Fibroblast of skin of scalp (primary cell): ENCODE measurements around the gene NOL3. TPM values are rescaled to one million over a fixed set of nuclear protein-coding genes. Genes with fewer than 3 reads are reported as not detected.
"Not testable (repeated sequence)": the region's sequence is repeated elsewhere in the genome, so short reads cannot be mapped to it uniquely, and the experiment has no call there.

Experiments used
- DNase-seq: peaks from one replicate; pipeline ENCODE4 v3.0.0-alpha.2; 2013
- polyA plus RNA-seq, 2 experiments: library from polyadenylated mRNA; unstranded; fragments of 120-200 nt; gene quantifications; one replicate each; pipeline ENCODE4 v1.2.1, GENCODE V29; 2013; ENCODE audit not compliant: insufficient read length in 2 of 2

NOL3 gene
- polyA plus RNA-seq (2013, experiment 1 of 2; ENCODE audit: insufficient read length), result 18.6 TPM
- polyA plus RNA-seq (2013, experiment 2 of 2; ENCODE audit: insufficient read length), result 15.4 TPM

DNA sequence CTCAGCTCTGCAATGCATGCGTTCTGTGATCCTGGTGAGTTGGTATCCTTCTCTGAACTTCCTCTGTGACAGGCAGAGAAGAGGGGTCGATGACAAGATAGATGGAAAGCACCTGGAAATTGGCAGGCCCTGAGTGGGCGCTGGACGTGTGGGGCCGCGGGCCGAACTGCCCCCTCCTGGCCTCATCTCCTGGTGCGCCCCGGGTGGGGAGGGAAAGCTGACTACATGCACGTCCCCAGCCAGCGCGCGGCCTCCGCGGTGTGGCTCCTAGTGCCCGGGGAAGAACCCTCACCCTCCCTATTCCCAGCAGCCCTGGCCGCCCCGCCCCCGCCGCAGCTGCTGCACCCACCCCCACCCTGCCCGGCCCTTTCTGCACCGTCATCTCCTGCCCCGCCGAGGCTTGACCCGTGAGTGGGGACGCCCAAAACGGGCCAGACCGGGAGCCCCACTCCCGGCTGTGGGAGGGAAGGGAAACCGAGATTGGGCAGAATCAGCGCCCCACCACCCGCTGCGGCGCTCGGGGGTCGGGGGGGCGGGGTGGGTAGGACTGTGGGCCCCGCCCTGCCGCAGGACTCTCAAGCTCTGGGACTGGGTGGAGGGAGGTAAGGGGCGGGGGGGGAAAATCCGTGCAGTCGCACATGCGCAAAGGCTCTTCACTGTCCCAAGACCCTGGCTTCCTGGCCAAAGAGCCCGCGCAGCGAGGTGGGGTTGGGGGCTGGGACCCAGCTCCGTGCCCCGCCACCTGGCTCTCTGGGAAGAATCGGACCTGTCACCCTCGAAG, at the start of gene NOL3:
TSS of gene NOL3 (plus strand) at position 371 of the 781 bp plus-strand sequence.
- peak; percentile 91 for DNase-seq

DNA sequence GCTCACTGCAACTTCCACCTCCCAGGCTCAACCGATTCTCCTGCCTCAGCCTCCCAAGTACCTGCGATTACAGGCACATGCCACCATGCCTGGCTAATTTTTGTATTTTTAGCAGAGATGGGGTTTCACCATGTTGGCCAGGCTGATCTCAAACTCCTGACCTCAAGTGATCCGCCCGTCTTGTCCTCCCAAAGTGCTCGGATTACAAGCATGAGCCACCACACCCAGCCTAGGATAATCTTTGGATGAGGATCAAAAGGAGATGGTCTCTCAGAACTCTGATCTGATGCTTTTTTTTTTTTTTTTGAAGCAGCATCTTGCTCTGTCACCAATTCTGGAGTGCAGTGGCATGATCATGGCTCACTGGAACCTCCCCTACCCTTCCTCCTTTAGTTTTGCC, 47.5 kb upstream of the NOL3 start:
- not testable (repeated sequence) for DNase-seq

DNA sequence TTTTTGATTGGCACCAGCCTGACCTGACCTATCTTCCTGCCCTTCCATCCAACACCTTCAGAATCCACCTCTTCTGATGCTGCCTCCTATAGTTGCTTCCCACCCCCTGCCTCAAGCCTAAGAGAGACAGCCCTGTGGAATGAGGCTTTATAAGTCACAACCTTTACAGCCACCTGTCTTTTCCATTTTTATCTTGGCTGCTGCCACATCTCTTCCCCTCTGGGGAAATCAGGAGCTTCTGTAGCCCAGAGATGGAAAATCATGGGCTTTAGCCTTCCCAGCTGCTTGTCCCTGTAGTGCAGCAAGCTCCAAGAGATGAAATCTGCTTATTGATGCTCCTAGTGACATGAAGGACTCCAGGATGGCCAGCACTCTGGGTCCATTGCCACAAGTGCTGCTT, 41.9 kb upstream of the NOL3 start:
- DNase-seq, result no peak

DNA sequence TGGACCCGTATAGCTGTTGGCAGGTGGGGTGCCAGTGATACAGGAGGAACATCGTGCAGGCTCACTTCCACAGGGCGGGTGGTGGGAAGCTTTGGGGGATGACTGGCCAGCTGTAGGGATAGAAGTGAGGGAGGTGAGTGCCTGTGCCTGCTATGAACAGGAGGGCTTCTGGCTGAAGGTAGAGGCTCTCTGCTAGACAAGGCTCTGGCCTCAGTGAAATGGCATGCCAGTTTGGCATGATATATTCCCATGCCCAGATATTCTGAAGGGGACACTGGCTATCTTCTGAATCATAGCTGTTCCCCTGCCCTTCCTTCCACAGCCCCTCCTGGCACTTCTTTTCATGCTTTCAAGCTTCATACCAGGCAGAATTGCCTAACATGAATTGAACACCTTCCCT, 41.5 kb upstream of the NOL3 start:
- DNase-seq, result no peak

DNA sequence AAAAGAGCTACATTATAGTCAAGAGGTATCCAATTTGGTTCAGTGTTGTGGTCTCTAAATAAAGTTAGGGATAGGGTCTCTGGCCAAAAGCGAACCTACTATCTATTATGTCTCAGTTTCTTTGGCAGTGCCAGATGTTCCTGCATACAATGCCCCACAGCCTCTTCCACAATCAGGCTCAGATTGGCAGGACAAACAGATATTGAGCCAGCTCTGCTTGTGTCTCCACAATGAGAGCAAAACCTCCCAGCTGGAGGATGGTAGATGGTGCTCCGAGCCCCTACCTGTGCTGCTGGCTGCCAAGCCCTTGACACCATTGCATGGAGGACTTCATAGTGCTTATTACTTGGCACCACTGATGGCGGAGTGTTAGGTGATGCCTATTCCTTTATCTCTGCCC, 40.9 kb upstream of the NOL3 start:
- no peak for DNase-seq

DNA sequence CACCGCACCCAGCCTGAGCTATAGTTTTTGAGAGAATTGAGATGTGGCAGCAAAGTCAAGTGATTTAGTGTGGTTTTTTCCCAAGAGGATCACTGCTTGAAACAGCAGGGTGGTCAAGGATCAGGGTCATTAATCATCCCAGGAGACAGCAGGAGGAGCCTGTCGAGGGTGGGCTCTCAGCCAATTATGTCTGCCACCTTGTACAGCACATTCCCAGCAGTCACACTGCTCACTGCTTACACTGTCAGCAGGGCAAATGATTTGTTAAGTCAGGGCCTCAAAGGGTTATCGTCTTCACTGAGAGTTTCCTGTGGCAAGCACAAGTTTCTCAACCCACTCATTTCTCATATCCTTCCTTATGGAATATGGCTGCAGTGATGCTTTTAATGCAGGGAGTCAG, 32.7 kb upstream of the NOL3 start:
- DNase-seq, result no peak

DNA sequence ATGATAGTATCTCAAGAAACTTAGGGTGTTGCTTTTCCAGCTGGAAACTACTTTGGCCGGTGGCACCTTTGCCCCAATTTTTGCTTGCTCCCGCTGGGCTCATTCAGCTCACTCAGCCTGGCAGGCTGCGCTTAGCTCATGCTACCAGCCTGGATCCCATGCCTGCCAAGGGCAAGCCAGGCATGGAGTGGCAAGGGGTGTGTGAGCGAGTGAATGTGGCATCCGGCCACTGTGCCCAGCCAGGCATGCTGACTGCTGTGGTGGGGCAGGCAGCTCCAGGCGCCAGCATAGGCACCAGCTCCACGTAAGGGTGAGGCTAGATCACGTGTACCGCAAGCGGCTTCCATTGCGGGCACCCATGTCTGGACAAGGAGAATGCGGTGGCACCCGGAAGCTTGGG, 28.9 kb upstream of the NOL3 start:
- DNase-seq, result no peak

DNA sequence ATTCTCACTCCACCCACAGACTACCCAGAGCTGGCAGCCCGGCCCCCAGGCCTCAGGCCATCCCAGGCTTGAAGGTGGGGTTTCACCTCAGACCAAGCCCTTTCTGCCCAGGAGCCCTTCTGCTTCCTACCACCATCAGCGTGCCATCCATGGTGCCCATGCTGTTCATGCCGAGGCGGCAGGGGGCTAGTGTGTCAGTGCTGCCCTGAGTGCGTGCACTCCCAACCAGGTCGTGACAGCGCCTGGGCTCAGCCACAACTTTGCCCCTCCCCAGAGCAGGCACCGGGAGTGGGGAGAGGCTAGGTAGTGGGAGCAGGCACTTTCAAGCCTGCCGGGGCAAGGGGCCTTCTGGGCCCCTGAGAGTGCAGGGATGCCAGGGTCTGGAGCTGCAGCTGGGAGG, 28.0 kb upstream of the NOL3 start:
- no peak for DNase-seq

DNA sequence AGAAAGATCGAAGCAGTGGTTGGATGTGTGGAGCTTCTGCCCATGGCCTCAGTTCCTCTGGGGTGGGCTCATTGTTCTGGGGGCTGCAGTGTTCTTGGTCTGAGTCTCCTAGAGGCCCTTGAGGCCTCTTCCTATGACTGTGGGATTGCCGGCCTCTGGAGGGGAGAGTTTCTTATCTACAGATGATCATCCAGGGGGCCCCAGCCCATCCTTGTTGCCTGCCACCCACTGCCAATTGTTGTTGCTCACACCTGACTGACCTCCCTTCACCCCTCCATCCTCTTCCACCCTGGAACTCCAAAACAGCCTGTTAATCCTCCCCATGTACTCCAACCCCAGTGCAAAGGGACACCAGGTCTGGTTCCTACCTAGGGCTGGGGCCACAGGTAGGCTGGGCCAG, 25.4 kb upstream of the NOL3 start:
- DNase-seq, result no peak

DNA sequence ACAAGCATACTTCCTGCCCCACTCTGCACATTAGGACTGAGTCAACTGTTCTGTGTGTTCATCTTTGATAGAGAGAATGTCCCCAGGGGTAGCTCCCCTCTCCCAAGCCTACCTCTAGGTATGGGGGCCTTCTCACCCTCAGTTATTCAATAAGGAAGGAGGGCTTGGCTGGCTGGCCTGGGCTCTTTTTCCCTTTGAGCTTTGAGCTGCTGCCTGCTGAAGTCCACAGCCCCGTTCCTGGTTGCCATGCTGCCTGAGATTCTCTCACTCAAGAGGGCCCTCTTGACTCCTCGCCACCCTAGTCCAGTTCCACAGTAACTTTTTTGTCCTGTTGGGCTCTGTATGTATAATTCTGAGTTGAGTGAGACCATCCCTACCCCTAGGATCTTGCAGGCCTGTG, 24.6 kb upstream of the NOL3 start:
- DNase-seq, result no peak

DNA sequence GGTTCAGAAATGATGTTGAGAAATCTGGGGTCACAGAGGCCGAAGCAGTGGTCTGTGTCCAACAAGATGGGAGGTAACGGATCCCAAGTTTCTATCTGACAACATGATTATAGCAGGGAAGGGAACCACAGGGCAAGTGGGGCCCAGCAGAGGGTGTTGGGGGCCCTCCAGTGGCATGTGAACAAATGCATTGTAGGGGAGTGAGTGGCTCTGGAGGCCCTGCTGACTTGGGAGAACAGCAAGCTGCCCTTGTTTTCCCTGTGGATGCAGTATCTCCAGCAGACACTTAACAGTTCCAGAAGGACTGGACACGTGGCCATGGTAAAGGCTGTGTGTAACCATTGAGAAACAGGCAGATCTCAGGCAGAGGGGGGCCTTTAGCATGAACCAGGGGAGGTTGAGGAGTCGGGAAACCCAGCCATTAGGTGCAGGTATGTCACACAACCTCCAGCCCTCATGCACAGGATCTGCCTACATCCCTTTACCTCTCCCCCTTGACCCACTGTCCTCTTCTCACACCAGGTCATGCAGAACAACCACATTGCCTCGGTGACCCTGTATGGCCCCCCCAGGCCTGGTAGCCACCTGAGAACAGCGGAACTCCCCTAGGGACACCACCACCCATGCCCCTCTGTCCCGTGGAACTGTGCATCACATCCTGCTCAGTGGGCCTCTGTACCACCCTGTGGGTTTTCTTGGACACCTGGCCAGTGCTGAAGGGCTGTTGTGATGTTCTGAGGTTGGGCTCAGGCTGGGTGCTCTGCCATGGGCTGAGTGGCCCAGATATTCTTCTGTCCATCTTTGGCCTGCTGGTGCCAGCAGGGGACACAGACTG, 23.6 kb upstream of the NOL3 start:
- DNase-seq, result no peak

DNA sequence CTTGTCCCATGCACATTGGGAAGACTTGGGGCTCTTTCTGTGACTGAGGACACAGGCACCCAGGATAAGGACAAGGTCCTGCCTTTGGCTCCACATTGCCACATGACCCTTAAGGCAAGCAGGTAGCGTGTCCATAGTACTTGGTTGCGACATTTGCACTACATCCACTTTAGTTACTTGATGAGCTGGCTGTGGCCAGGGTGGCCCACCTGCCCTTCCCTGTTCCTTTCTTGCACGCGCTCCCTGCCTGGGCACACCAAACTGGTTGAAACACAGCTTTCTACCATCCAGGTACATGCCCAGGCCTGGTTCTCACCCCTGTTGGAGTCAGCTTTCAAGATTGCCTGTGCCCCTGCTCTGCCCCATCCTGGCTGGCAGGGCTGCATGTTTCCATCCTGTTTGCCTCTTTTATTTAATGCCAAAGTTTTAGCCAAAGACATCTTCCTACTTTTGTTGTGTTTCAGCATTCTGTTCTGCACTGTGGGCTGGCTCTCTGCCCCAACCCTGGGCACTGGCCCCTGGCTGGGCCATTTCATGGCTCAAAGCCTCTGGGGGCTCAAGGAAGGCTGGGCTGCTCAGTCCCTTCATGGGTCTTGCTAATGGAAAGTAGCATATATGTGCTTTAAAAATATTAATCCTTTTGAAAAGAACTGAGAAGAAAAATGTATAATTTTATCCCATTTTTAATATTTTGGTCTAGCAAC, 22.7 kb upstream of the NOL3 start:
- no peak for DNase-seq

DNA sequence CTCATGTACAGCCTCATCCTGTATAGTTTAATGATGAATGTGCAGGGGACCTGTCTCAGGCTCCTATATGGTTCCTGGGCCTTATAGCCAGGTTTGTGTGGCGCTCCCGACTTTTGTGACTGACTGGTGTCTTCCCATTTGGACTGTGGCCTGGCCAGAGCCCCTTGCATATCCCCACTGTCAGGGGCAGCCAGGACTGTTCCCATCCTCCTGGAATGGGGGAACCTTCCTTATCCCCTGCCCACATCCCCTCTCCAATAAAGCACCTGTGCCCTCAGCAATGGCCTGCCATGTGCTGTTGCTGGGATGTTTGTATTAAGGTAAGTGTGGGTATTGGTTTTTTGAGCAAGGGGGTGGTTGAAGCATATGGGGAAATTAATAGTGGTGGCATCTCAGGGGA, 22.1 kb upstream of the NOL3 start:
- no peak for DNase-seq

DNA sequence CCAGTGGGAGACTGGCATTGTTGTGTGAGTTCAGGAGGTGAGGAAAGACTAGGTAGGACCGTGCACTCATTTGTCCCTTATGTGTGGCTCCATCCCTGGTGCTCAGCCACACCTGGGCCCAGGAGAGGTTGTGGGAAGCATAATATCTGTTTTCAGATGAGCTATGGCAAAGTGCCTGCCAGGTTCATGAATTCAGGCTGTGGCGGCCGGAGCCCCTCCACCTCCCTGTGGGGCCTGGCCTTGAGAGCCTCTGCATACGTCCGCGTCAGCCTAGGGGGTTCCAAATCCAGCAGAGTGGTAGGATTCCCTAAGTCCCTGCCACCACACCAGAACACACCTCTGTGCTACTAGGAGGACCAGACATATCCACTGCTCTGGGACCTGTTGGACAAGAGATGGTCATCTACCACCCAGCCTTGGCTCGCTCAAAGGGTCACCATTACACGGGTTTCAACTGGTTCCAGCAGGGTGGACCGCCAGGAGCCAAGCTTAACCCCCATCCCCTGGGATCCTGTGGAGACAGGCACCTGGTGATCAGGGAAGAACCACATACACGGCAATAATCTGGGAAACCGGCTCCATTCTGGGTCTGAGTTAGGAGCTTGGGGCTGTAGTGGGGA, 21.6 kb upstream of the NOL3 start:
- DNase-seq, result no peak

DNA sequence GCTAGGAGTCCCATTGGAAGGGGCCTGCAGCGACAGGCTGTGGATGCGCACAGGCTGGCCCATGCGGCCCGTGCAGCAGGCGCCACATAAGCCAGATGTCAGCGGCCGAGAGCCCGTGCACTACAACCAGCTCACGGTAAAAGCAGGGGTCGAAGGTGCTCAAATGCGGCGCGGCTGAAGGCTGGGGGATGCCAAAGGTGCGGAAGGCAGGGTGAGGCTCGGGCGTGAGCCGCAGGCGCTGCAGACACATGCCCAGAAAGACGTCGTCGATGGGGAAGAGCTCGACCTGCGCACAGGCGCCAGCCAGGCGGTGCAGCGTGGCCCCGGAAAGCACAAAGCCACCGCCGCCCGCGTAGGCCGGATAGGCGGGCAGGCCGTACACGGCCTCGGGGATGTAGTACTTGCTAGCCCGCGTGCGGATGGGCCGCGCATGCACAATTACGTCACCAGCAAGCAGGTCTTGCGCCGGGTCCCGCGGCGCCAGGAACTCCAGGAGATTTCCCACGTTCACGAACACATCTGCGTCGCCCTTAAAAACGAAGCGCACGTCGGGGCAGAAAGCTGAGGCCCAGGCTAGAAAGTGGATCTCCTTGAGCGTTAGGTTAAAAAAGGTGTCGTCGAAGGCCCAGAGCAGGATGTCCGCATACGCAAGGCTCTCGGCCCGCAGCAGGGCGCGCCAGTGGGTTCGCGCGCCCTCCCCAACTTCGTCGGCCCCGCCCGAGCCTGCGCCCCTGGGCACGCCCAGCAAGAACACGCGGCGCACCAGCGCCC, 20.9 kb upstream of the NOL3 start:
- DNase-seq, result no peak

DNA sequence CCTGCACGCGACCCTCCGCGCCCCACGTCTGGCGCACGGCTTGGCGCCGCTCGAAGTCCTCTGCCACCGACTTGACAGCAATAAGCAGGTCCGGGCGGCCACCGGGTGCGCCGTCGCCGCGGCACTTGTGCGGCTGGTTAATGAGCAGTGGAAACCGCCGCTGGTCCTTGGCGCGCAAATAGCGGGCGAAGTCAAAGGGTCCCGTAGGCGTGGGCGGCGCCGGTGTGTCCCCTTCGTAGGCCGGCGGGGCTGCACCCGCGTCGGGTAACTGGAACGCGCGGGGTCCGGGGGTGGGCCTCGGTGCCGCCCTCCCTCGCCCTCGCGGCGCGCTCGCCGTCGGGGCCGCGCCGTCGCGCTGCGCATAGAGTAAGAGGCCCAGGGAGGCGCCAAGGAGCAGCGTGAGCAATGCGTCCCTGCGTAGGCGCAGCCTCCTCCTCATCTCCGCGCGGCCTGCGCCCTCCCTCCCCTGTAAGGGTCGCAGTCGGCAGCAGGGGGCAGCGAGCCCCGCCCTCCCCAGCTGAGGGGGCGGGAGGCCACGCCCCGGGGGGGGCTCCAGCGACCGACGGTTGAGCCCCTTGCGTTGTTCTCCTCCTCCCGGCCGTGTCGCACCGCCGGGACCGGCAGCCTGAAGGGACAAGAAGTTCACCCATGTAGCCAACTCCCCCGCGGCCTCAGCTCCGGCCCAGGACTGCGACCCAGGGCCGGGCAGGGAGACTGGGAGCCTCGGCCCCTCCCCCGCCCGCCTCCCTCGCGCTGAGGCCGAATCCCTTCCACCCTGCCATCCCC, 20.1 kb upstream of the NOL3 start:
- peak; percentile 73 for DNase-seq

DNA sequence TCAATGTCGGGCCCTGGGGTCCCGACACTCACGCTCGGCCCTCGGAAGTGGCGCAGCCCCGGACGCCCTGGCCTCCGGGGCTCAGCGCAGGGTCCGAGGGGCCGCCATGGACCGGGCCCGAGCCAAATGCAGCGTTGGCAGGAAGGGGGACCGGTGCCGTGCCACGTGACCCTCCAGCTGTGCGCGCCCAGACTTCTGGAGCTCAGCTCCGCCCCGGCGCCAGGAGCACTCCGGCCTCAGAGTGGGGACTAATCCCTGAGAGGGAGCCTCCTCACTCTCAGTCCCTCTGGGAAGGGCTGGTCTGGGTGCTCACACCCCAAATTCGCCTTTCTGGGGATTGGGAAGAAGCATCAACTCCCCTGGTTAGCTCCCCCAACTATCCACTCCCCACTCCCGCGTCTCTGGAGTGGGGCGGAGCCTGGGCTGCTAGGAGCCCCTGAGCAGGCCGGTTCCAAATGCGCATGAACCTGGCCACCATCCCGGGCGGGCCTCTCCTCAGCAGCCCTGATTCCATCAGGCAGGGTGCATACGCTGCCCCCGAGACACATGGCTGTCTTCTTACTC, 19.4 kb upstream of the NOL3 start, which contains the start of gene B3GNT9:
TSS of gene B3GNT9 (minus strand) at position 166 of the 564 bp plus-strand sequence. CDS start 513 bp downstream, outside the sequence.
- peak; percentile 76 for DNase-seq

DNA sequence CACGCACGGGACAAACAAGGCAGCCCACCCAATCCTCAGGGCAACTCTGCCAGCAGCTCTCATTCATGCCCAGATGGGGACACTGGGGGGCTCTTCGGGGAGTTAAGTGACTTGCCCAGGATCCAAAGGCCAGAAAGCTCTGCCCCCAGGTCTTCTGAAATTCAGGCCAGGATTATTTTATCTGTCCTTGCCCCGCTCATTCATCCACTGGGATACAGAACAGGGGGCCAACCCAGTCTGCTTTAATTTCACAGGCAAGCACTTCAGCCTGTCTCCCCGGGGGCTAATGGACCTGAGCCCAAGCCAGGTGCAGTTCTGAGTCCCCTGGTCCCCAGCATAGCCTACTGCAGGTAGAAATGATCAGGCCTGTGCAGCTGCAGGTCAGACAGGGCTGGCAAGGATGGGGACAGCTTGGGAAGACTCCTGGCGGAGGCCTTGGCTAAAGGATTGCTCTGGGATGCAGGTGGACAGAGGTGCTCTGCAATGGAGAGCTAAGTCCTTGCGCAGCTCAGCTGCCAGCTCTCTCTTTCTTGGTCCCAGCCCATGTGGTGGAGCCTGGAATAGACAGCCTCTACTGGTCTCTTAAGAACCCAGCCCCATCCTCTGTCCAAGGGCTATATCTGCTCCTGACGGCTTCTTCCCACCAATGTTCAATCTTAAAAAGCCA, 18.8 kb upstream of the NOL3 start:
- no peak for DNase-seq

DNA sequence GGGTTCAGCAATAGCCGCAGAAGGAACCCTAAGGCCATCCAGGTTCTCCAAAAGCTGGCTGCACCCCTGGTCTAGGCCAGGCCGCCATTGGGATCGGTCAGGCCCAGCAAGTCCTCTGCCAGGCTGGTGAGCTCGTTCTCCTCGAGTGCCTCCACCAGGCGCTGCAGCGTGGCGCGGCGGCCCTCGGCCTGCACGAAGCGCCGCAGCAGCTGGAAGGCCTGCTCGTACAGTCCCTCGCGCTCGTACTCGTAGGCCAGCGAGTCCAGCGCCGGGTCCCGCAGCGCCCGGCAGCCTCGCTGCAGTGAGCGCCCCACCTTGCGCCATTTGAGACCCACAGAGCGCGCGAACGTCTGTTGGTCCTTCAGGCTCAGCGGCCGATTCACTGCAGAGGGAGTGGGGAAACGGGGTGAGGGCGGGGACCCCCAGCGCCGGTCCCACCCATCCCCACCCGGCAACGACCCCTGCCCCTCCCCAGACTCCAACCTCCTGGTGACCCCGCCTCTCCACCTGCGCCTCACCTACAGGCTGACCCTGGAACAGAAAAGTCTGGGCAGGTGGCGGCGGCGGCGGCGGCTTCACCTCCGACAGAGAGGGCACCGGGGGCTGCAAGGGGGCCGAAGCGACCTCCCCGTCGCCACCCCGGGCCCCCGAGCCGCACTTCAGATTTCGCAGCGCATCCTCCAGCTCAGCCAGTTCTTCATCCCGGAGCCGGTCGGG, 15.6 kb upstream of the NOL3 start:
- no peak for DNase-seq
